Endodermal cell (in vitro differentiated cells): ENCODE data around the gene TGM3. TPM values are rescaled to one million over a fixed set of nuclear protein-coding genes. Genes with fewer than 3 reads are reported as not detected.

Experiments
- DNase-seq: peaks from one replicate; pipeline ENCODE4 v3.0.0-alpha.2; 2017
- H3K27ac ChIP-seq: 2 replicates; pipeline ENCODE4 v1.5.1; 2013; ENCODE audit warnings: mild to moderate bottlenecking, low read depth, low read length, moderate library complexity
- H3K27me3 ChIP-seq: 2 replicates; pipeline ENCODE4 v1.6.1; 2013; ENCODE audit warnings: mild to moderate bottlenecking, low read length, moderate library complexity; ENCODE audit not compliant: insufficient read depth, control insufficient read depth, poor library complexity, severe bottlenecking
- H3K36me3 ChIP-seq: 2 replicates; pipeline ENCODE4 v1.7.0; 2013; ENCODE audit warnings: mild to moderate bottlenecking, low read length, moderate library complexity; ENCODE audit not compliant: control insufficient read depth, insufficient read depth
- H3K4me1 ChIP-seq: one replicate; pipeline ENCODE4 v1.7.0; 2013; ENCODE audit warnings: low read length; ENCODE audit not compliant: control insufficient read depth, insufficient read depth
- H3K4me3 ChIP-seq: 2 replicates; pipeline ENCODE4 v1.5.1; 2013; ENCODE audit warnings: mild to moderate bottlenecking, low read length, moderate library complexity
- H3K9ac ChIP-seq: 2 replicates; pipeline ENCODE4 v1.6.1; 2013; ENCODE audit warnings: mild to moderate bottlenecking, low read length, moderate library complexity; ENCODE audit not compliant: poor library complexity, severe bottlenecking; ENCODE audit errors: extremely low read depth
- H3K9me3 ChIP-seq: 2 replicates; pipeline ENCODE4 v1.6.1; 2013; ENCODE audit warnings: mild to moderate bottlenecking, low read length, moderate library complexity; ENCODE audit not compliant: control insufficient read depth
- H3K27ac Mint-ChIP-seq: 2 replicates; pipeline ENCODE4 v1.8.0; 2020; ENCODE audit warnings: mixed read lengths
- H3K27me3 Mint-ChIP-seq: 2 replicates; pipeline ENCODE4 v1.8.0; 2021; ENCODE audit warnings: mild to moderate bottlenecking, mixed read lengths; ENCODE audit not compliant: insufficient read depth
- H3K36me3 Mint-ChIP-seq: 2 replicates; pipeline ENCODE4 v1.8.0; 2020; ENCODE audit warnings: low read depth, mixed read lengths
- H3K4me1 Mint-ChIP-seq: 2 replicates; pipeline ENCODE4 v1.8.0; 2020; ENCODE audit warnings: mixed read lengths
- H3K4me3 Mint-ChIP-seq: 2 replicates; pipeline ENCODE4 v1.8.0; 2020; ENCODE audit warnings: mild to moderate bottlenecking, moderate library complexity, mixed read lengths
- H3K9me3 Mint-ChIP-seq: 2 replicates; pipeline ENCODE4 v1.8.0; 2020; ENCODE audit warnings: mild to moderate bottlenecking, mixed read lengths
- WGBS, 2 experiments: methylation state at CpG; one replicate each; pipeline versions ENCODE4 v1.1.5 to v1.1.7; 2013; ENCODE audit warnings: missing lambda C conversion rate in 2 of 2, mixed read lengths in 1 of 2; ENCODE audit not compliant: insufficient coverage in 1 of 2, insufficient read length in 1 of 2; 5-methylcytosine and 5-hydroxymethylcytosine counted together
- total RNA-seq, 2 donors: library from RNA; stranded (reverse); fragmentation: NEBNext Ultra II Directional in 1 of 2; extraction: Animal tissue kit (Norgen Biotek cat#: 25700) in 1 of 2; gene quantifications; 2 replicates in 1 of 2; 3 replicates in 1 of 2; pipeline ENCODE4 v1.2.1, GENCODE V29; 2021
- TF ChIP-seq, protein P1 (sequence below): fragments of 200-600 bp; sonication (generic); conservative IDR thresholded peaks from 2 replicates; pipeline ENCODE4 v1.5.0; 2021; ENCODE audit warnings: antibody characterized with exemption, mild to moderate bottlenecking

The TGM3 gene
- total RNA-seq, 2 donors from 2014 or later: 0.29 to 0.38 TPM

DNA sequence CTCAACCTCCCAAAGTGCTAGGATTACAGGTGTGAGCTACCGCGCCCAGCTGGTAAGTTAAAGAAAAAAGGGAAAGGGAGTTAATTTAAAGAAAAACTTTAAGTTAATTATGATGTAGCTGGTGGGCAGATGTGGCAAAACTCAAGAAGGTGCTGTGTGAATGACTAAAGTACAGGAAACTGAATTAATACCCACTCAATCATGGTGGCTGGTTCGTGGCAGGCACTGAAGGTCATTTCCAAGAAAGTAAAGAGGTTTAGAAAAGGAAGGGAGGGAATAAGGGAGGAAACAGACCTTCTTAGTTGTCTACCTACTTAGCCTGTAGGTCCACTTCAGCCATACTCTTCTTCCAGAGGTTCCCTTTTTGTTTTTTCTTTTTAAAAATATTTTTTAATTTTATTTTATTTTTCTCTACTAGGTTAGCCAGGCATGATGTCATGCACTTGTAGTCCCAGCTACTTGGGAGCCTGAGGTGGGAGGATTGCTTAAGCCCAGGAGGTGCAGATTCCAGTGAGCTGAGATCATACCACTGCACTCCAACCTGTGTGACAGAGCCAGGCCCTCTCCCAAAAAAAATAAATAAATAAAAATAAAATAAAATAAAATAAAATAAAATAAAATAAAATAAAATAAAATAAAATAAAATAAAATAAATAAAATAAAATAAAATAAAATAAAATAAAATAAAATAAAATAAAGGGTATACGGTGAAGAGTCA is 11.9 kb upstream of the TGM3 start:
- Mint-ChIP-seq H3K27me3 (no peaks in the 10 kb centered on the region), H3K4me1 (no peaks in the 10 kb centered on the region), H3K27ac (peak overlapping the region; percentile 92), H3K36me3 (no peaks in the 10 kb centered on the region), H3K4me3 (no peak overlapping the region), H3K9me3 (peaks cover 2% of the 10 kb centered on the region)
- H3K27ac ChIP-seq: no peak overlapping the region
- TF ChIP-seq, protein P1, sequence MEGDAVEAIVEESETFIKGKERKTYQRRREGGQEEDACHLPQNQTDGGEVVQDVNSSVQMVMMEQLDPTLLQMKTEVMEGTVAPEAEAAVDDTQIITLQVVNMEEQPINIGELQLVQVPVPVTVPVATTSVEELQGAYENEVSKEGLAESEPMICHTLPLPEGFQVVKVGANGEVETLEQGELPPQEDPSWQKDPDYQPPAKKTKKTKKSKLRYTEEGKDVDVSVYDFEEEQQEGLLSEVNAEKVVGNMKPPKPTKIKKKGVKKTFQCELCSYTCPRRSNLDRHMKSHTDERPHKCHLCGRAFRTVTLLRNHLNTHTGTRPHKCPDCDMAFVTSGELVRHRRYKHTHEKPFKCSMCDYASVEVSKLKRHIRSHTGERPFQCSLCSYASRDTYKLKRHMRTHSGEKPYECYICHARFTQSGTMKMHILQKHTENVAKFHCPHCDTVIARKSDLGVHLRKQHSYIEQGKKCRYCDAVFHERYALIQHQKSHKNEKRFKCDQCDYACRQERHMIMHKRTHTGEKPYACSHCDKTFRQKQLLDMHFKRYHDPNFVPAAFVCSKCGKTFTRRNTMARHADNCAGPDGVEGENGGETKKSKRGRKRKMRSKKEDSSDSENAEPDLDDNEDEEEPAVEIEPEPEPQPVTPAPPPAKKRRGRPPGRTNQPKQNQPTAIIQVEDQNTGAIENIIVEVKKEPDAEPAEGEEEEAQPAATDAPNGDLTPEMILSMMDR: no peak
- 79 to 100% methylated on average over 2 to 4 of the region's 4 CpGs for WGBS, 2 experiments
- DNase-seq: peak; percentile 72
- no peak overlapping the region for H3K4me3 ChIP-seq
- H3K4me1 ChIP-seq: no peaks in the 10 kb centered on the region
- H3K9ac ChIP-seq: no peak overlapping the region
- no peaks in the 10 kb centered on the region for H3K36me3 ChIP-seq
- no peaks in the 10 kb centered on the region for H3K27me3 ChIP-seq
- no peaks in the 10 kb centered on the region for H3K9me3 ChIP-seq

GRCh38 chr20:2285193-2285592 is 10.6 kb upstream of the TGM3 start:
- Histone ChIP-seq H3K36me3 (no peaks in the 10 kb centered on the region), H3K27ac (no peak overlapping the region), H3K27me3 (no peaks in the 10 kb centered on the region), H3K9me3 (no peaks in the 10 kb centered on the region), H3K4me1 (no peaks in the 10 kb centered on the region), H3K4me3 (no peak overlapping the region), H3K9ac (no peak overlapping the region)
- no peak for DNase-seq
- Mint-ChIP-seq H3K27ac (no peak overlapping the region), H3K36me3 (no peaks in the 10 kb centered on the region), H3K4me3 (no peak overlapping the region), H3K9me3 (peaks cover 2% of the 10 kb centered on the region), H3K27me3 (no peaks in the 10 kb centered on the region), H3K4me1 (peaks cover 7% of the 10 kb centered on the region)
- TF ChIP-seq, protein P1: no peak
- 89% methylated on average over 2 of the region's 2 CpGs; no CpG with 5 or more reads in 1 of the 2 experiments for WGBS, 2 experiments

DNA sequence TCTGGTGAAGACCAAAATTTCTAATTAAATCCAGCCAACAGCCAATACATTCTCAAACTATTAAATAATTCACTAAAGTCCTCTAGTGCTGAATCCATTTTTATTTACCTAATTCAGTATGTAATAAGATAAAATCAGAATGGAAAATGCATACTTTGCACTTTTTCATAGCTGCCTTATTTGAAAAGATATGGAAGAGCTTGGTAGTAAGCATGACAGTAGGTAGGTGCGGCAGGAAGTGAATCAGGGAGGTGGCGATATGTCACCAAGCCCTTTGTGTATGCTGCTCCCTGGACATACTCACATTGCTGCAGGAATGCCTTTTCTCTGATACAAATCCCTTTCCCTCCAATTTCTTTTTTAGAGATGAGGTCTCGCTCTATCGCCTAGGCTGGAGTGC is 10.2 kb upstream of the TGM3 start:
- peaks cover 2% of the 10 kb centered on the region for H3K9me3 Mint-ChIP-seq
- Histone ChIP-seq H3K4me3 (no peak overlapping the region), H3K9ac (no peak overlapping the region), H3K36me3 (no peaks in the 10 kb centered on the region), H3K4me1 (no peaks in the 10 kb centered on the region), H3K9me3 (no peaks in the 10 kb centered on the region), H3K27me3 (no peaks in the 10 kb centered on the region), H3K27ac (no peak overlapping the region)
- no peaks in the 10 kb centered on the region for H3K27me3 Mint-ChIP-seq
- 82 to 96% methylated on average over 2 to 4 of the region's 4 CpGs for WGBS, 2 experiments
- TF ChIP-seq, protein P1: no peak
- no peaks in the 10 kb centered on the region for H3K36me3 Mint-ChIP-seq
- no peak overlapping the region for H3K4me3 Mint-ChIP-seq
- DNase-seq: no peak
- H3K27ac Mint-ChIP-seq: no peak overlapping the region
- peaks cover 7% of the 10 kb centered on the region for H3K4me1 Mint-ChIP-seq
